Measurements from ENCODE around the gene KCNAB1.

The KCNAB1 gene

GRCh38 chr3:156412600-156412999 lies 292.2 kb downstream of the KCNAB1 start:
- DNase-seq (ENCODE audit: low spot score), result no peak

GRCh38 chr3:156413293-156413892 lies 293.0 kb downstream of the KCNAB1 start:
- DNase-seq (ENCODE audit: low spot score), result no peak

GRCh38 chr3:156416846-156417558 lies 296.6 kb downstream of the KCNAB1 start:
- DNase-seq (ENCODE audit: low spot score), result no peak

- no peak for DNase-seq (ENCODE audit: low spot score)
Measured at GRCh38 chr3:156417559-156418132, 297.3 kb downstream of the KCNAB1 start.

GRCh38 chr3:156418428-156418827 lies 298.1 kb downstream of the KCNAB1 start:
- no peak for DNase-seq (ENCODE audit: low spot score)

- no peak for DNase-seq (ENCODE audit: low spot score)
Measured at GRCh38 chr3:156421534-156421933, 301.2 kb downstream of the KCNAB1 start.

GRCh38 chr3:156424758-156425157 lies 304.4 kb downstream of the KCNAB1 start:
- no peak for DNase-seq (ENCODE audit: low spot score)

GRCh38 chr3:156425651-156426050 lies 305.3 kb downstream of the KCNAB1 start:
- no peak for DNase-seq (ENCODE audit: low spot score)

GRCh38 chr3:156429125-156429524 lies 308.7 kb downstream of the KCNAB1 start:
- no peak for DNase-seq (ENCODE audit: low spot score)

- DNase-seq (ENCODE audit: low spot score), result no peak
Measured at GRCh38 chr3:156431334-156432124, 311.2 kb downstream of the KCNAB1 start.

- no peak for DNase-seq (ENCODE audit: low spot score)
Measured at GRCh38 chr3:156432563-156432962, 312.2 kb downstream of the KCNAB1 start.

- peak; percentile 15 for DNase-seq (ENCODE audit: low spot score)
Measured at GRCh38 chr3:156433138-156433537, 312.8 kb downstream of the KCNAB1 start.

GRCh38 chr3:156433910-156434309 lies 313.5 kb downstream of the KCNAB1 start:
- no peak for DNase-seq (ENCODE audit: low spot score)

- DNase-seq (ENCODE audit: low spot score), result no peak
Measured at GRCh38 chr3:156434921-156435320, 314.5 kb downstream of the KCNAB1 start.

GRCh38 chr3:156443079-156443478 lies 322.7 kb downstream of the KCNAB1 start:
- DNase-seq (ENCODE audit: low spot score), result no peak

GRCh38 chr3:156445117-156446090 lies 325.0 kb downstream of the KCNAB1 start:
- no peak for DNase-seq (ENCODE audit: low spot score)

GRCh38 chr3:156448300-156448699 lies 327.9 kb downstream of the KCNAB1 start:
- peak; percentile 59 for DNase-seq (ENCODE audit: low spot score)

GRCh38 chr3:156449710-156450574 lies 329.6 kb downstream of the KCNAB1 start:
- DNase-seq (ENCODE audit: low spot score), result peak; percentile 51

GRCh38 chr3:156455839-156456238 lies 335.5 kb downstream of the KCNAB1 start:
- no peak for DNase-seq (ENCODE audit: low spot score)

GRCh38 chr3:156456771-156457224 lies 336.4 kb downstream of the KCNAB1 start:
- no peak for DNase-seq (ENCODE audit: low spot score)

All from GM03348 (cell line).